HG03025 (cell line): ENCODE data around the gene NANOG.
"Not testable (repeated sequence)": the region's sequence is repeated elsewhere in the genome, so short reads cannot be mapped to it uniquely, and the experiment has no call there.

Experiments used
- ATAC-seq: cut with Tn5 transposase; IDR thresholded peaks from one replicate; pipeline ENCODE4 v1.9.1; 2021; ENCODE audit warnings: mild to moderate bottlenecking, moderate library complexity; ENCODE audit not compliant: unreplicated experiment, low FRiP score

NANOG gene

GRCh38 chr12:7788884-7789528 lies at the start of gene NANOG:
TSS of gene NANOG (plus strand) at chr12:7789402. CDS start at chr12:7789615, 213 bp downstream.
- ATAC-seq: not testable (repeated sequence)

GRCh38 chr12:7747246-7747645 lies 42.0 kb upstream of the NANOG start, which contains the start of gene CLEC4C:
TSS of gene CLEC4C (minus strand) at chr12:7747375. CDS start at chr12:7747348, 27 bp downstream.
- no peak for ATAC-seq

GRCh38 chr12:7748852-7749251 lies 40.4 kb upstream of the NANOG start:
- no peak for ATAC-seq

GRCh38 chr12:7749442-7749841 lies 39.8 kb upstream of the NANOG start:
- no peak for ATAC-seq

GRCh38 chr12:7750350-7750749 lies 38.9 kb upstream of the NANOG start:
- no peak for ATAC-seq

- no peak for ATAC-seq
These were observed 37.8 kb upstream of the NANOG start for GRCh38 chr12:7751394-7751793.

- not testable (repeated sequence) for ATAC-seq
These were observed 37.0 kb upstream of the NANOG start for GRCh38 chr12:7751941-7752922.

- ATAC-seq: not testable (repeated sequence)
These were observed 33.5 kb upstream of the NANOG start for GRCh38 chr12:7755668-7756067.

- no peak for ATAC-seq
These were observed 32.2 kb upstream of the NANOG start for GRCh38 chr12:7756993-7757392.

- no peak for ATAC-seq
These were observed 30.4 kb upstream of the NANOG start for GRCh38 chr12:7758766-7759140.

- ATAC-seq: no peak
These were observed 19.2 kb upstream of the NANOG start for GRCh38 chr12:7769999-7770398.

GRCh38 chr12:7781274-7781673 lies 7.9 kb upstream of the NANOG start:
- no peak for ATAC-seq

GRCh38 chr12:7782055-7782454 lies 7.1 kb upstream of the NANOG start:
- ATAC-seq: no peak

- ATAC-seq: not testable (repeated sequence)
These were observed 5.8 kb upstream of the NANOG start for GRCh38 chr12:7783433-7783832.

- no peak for ATAC-seq
These were observed 4.5 kb upstream of the NANOG start for GRCh38 chr12:7784701-7785100.

- ATAC-seq: no peak
These were observed 1.5 kb upstream of the NANOG start for GRCh38 chr12:7787574-7788293.

- ATAC-seq: no peak
These were observed 925 bp upstream of the NANOG start for GRCh38 chr12:7788294-7788660.

- ATAC-seq: no peak
These were observed 4.0 kb downstream of the NANOG start for GRCh38 chr12:7793211-7793610.

- ATAC-seq: not testable (repeated sequence)
These were observed 8.1 kb downstream of the NANOG start for GRCh38 chr12:7797269-7797668.

- no peak for ATAC-seq
These were observed 8.6 kb downstream of the NANOG start for GRCh38 chr12:7797698-7798398.
